GM18867 (cell line): ENCODE data around the gene COPZ2.
"Not testable (repeated sequence)": the region's sequence is repeated elsewhere in the genome, so short reads cannot be mapped to it uniquely, and the experiment has no call there.

ENCODE experiments used
- ATAC-seq: cut with Tn5 transposase; IDR thresholded peaks from one replicate; pipeline ENCODE4 v1.9.1; 2021; ENCODE audit warnings: mild to moderate bottlenecking, moderate library complexity; ENCODE audit not compliant: unreplicated experiment

The COPZ2 gene

GRCh38 chr17:48056246-48056745 is 18.7 kb upstream of the COPZ2 start:
- no peak for ATAC-seq

GRCh38 chr17:48055531-48056245 is 18.1 kb upstream of the COPZ2 start:
- ATAC-seq = no peak

GRCh38 chr17:48054238-48055185 is 16.9 kb upstream of the COPZ2 start:
- ATAC-seq = no peak

- no peak for ATAC-seq
These were observed 16.2 kb upstream of the COPZ2 start for GRCh38 chr17:48053758-48054237.

- ATAC-seq = no peak
These were observed 15.6 kb upstream of the COPZ2 start for GRCh38 chr17:48052956-48053757.

GRCh38 chr17:48051706-48052486 is 14.3 kb upstream of the COPZ2 start:
- no peak for ATAC-seq

GRCh38 chr17:48051283-48051682 is 13.7 kb upstream of the COPZ2 start:
- ATAC-seq = no peak

- peak; percentile 36 for ATAC-seq
These were observed 11.0 kb upstream of the COPZ2 start for GRCh38 chr17:48048384-48049126.

- peak; percentile 90 for ATAC-seq
These were observed 10.3 kb upstream of the COPZ2 start, which contains the start of gene NFE2L1 for GRCh38 chr17:48047741-48048383. TSS of gene NFE2L1 (plus strand) at chr17:48048359. CDS start at chr17:48051119, 2,760 bp downstream.

GRCh38 chr17:48047113-48047740 is 9.6 kb upstream of the COPZ2 start:
- no peak for ATAC-seq

GRCh38 chr17:48046296-48046695 is 8.7 kb upstream of the COPZ2 start:
- no peak for ATAC-seq

GRCh38 chr17:48045316-48046001 is 7.9 kb upstream of the COPZ2 start:
- no peak for ATAC-seq

- ATAC-seq = no peak
These were observed 7.3 kb upstream of the COPZ2 start for GRCh38 chr17:48044851-48045250.

- ATAC-seq = no peak
These were observed 5.6 kb upstream of the COPZ2 start for GRCh38 chr17:48043176-48043575.

GRCh38 chr17:48038687-48039086 is 1.1 kb upstream of the COPZ2 start:
- no peak for ATAC-seq

- no peak for ATAC-seq
These were observed 284 bp upstream of the COPZ2 start for GRCh38 chr17:48037838-48038323.

GRCh38 chr17:48036693-48037035 is 933 bp downstream of the COPZ2 start:
- no peak for ATAC-seq

GRCh38 chr17:48034734-48035133 is 2.9 kb downstream of the COPZ2 start:
- not testable (repeated sequence) for ATAC-seq
